Fibroblast of gingiva (primary cell): Measurements from ENCODE around the gene RNF26.
A peak's percentile ranks its signal among the peaks of the same experiment; 100 is the strongest.

Experiments
- DNase-seq: peaks from one replicate; pipeline ENCODE4 v3.0.0-alpha.2; 2011; ENCODE audit warnings: low read depth

Gene RNF26

GRCh38 chr11:119355091-119355843 is 20.9 kb downstream of the RNF26 start:
- DNase-seq, result no peak

GRCh38 chr11:119356349-119357031 is 22.2 kb downstream of the RNF26 start:
- DNase-seq, result peak; percentile 61

- DNase-seq, result no peak
These were observed 22.7 kb downstream of the RNF26 start for GRCh38 chr11:119357074-119357473.

GRCh38 chr11:119359365-119360214 is 25.3 kb downstream of the RNF26 start:
- DNase-seq, result no peak

- DNase-seq, result peak; percentile 60
These were observed 26.9 kb downstream of the RNF26 start for GRCh38 chr11:119361056-119361787.

GRCh38 chr11:119361941-119362725 is 27.8 kb downstream of the RNF26 start:
- no peak for DNase-seq

GRCh38 chr11:119362741-119363080 is 28.4 kb downstream of the RNF26 start:
- no peak for DNase-seq

GRCh38 chr11:119363081-119363850 is 28.9 kb downstream of the RNF26 start:
- no peak for DNase-seq

GRCh38 chr11:119363851-119364590 is 29.7 kb downstream of the RNF26 start:
- no peak for DNase-seq

- DNase-seq, result no peak
These were observed 30.8 kb downstream of the RNF26 start for GRCh38 chr11:119365071-119365591.

- DNase-seq, result no peak
These were observed 32.6 kb downstream of the RNF26 start for GRCh38 chr11:119366690-119367620.

GRCh38 chr11:119367661-119368120 is 33.4 kb downstream of the RNF26 start:
- no peak for DNase-seq

GRCh38 chr11:119368121-119369034 is 34.1 kb downstream of the RNF26 start:
- no peak for DNase-seq

- peak; percentile 30 for DNase-seq
These were observed 35.0 kb downstream of the RNF26 start for GRCh38 chr11:119369132-119369925.

- DNase-seq, result peak; percentile 30
These were observed 36.2 kb downstream of the RNF26 start for GRCh38 chr11:119370486-119371046.

- DNase-seq, result no peak
These were observed 36.8 kb downstream of the RNF26 start for GRCh38 chr11:119371067-119371601.
